GM19035 (cell line): Measurements from ENCODE around the gene ELMO2.

Experiments
- ATAC-seq: cut with Tn5 transposase; IDR thresholded peaks from one replicate; pipeline ENCODE4 v1.9.1; 2021; ENCODE audit not compliant: unreplicated experiment

The ELMO2 gene

DNA sequence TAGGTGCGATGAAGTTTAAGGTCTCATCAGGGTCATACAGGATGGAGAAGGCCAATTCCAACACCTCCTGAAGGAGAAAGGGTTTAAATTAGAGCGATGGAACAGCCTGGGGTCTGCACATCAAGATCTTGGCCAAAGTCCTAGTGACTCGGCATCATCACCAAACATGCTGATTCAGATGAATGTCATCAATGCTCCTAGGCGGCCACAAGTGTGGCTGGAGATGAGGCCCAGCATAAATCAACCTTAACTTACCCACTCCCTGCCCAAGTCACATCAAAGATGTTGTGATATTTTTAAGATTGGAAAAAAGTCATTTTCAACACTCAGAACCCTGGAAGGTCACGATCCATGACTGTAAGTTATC is 37.5 kb downstream of the ELMO2 start:
- no peak for ATAC-seq

DNA sequence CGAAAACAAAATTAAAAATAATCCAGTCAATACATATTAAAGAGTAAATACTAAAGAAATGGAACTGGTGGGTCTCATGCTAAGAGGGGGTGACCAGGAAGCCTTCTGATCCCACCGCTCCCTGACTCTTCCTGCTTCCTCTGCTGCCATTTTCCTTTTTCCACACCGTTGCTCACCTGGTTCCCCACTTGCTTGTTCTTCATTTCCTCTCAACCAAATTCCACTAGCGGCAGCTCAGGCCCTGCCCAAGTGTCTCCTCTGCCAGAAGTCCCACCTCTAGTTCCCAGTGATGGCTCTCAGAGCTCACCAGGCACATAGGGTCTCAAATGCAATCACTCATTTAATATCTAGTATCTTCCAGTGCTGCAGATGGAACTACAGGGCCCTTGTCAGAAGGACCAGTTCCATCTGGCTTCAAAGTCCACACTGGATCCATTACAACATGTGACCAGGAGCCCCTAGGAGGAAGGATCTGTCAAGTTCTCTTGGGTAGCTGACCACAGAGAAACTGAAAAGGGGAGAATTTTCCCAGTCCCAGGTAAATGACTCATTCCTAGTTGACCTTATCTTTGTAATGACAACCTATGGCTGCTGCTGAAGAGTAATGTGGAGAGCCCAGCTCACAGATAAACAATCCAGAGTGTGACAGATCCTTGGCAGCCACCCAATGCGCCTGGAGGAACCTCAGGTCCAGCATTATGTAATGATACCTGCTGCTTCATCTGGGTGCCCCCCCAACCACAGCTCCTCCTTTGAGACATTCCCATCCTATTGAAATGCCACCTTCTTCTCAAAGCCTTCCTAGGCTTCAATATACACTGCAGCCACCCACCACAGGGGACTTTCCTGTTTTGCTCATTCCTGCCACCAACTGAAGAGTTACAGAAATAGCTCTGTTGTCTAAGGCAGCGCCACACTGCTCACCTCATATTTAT is 38.2 kb downstream of the ELMO2 start:
- no peak for ATAC-seq

DNA sequence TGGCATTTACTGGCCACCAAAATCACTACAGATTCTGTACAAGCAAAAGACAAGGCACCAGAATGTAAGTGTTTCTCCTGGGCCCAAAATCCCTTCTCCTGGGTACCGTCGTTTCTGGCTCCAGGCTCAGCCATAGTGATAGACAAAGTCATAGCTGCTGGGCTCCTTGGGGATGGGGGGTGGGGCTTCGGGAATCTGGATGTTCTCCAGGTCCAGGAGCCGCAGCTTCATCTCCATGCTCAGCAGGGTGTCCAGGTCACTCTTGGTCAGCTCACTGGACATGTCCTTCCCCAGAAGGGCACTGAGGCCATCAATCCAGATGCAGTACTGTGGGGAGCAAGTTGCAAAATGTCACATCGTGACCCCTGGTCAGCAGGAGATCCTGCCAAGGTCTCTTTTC is 39.2 kb downstream of the ELMO2 start:
- no peak for ATAC-seq

DNA sequence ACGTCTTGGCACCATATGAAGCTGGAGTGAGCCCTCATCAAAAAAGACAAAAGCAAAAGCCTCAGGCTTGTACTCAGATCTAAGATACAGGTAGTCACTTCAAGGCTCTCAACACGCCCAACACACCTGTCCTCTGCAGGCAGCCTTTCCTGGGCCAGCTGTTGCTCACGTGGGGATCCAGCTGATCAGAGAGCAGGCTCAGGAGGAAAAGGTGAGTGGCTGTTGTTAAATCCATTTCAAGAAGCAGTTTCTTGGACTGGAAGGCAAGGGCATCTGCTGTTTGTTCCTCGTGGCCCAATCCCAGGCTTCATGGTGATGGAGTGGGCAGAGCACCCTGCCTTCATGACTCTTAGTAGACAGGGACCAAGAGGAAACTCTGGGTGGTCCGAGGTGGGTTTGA is 39.6 kb downstream of the ELMO2 start:
- no peak for ATAC-seq

DNA sequence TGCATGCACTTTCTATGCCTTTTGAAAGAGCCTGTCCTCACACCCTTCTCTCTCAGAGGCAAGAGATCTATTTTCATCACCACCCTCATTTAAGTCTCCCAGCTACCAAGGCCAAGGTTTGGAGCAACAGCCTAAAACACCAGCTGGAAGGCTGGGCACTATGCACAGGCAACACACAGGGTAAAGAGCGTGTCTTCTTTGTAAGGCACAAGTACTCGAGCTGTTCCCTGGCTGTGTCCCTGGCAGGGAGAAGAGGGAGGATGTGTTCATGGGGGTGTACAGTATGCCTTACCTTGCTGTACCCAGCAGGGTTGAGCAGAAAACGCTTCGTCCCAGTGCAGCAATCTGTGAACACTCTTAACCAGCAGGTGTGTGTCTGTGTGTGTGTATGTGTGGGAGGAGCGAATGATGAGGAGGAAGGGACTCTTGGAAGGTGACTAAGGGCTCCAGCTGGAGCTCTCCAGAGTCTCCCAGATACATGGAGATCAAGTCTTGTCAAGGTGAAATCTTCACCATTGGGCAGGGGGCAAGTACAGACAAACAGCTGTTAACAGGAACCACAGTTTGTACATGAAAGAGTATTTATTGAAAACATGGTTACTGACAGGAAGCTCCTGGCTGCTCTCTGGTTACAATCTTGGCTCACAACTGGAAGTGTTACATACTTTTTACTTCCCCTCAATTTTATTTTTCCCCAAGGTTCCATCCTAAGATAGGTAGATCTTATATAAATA is 40.8 kb downstream of the ELMO2 start:
- no peak for ATAC-seq

DNA sequence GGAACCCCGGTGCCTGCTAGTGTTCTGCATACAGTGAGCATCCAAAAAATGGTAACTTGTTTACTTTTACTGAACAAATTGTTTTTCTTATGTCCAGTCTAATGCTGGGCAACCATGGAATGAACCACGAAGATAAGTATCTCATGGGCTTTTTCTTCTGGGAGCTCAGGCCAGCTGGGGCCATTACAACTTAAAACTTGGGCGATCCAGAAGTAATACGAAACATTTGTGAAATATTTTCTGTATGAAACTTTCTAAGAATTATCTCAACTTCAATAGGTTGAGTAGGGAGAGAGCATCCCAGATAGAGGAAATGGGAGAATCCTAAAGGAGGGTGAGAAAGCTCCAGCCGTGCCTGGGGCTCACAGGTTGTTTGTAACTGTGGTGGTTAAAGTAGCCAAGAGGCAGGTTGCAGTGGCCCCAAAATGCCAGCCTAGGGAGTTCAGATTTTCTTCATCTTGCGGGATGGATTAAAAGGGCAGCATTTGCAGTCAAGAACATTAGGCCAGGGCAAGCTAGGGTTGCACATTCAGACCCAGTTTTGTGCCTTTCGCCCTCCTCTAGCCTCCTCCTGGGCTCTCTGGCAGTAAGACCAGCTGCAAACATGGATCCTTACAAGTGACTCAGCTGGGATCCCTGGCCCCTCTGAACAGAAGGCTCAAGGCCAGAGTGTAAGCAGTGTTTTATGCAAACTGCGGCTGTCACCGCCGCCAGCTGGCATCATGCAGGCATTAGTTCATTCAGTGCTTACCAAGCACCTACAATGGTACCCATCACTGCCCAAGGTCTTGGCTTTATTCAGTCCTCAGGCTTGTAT is 41.5 kb downstream of the ELMO2 start:
- no peak for ATAC-seq

DNA sequence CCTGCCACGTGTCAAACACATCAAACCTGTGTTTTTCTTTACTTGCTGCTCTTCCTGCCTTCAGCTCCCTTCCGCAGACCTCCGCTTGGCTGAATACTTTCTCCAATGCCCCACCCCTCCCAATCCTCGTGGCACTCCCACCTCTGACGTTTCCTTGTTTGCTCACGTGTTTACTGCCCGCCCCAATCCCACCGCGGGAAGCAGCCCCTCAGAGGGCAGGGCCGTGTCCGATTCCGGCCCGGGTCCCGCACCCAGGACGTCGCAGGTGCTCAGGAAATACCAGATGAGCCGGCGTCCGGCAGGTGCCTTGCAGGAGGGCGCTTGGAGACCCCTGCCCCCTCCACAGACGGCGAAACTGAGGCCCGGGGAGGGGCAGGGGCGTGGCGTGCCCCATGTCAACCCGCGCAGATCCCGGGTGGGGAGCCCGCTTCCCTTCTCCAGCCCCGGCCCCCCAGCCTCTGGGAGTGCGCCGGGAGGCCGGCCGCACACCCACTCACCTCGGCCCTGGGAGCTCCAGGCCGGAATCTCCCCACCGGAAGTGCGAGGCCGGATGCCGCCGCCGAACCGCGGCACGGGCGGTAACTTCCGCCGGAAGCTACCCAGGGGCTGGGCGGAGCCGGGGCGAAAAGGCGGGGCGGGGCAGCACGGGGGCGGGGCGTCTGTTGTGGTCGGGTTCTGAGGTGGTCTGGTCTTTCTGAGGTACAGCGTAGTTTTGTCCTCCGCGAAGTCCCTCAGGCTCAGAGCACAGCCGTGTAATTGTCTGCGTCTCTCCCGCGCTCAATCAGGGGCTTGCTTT is 42.3 kb downstream of the ELMO2 start:
- peak; percentile 74 for ATAC-seq

DNA sequence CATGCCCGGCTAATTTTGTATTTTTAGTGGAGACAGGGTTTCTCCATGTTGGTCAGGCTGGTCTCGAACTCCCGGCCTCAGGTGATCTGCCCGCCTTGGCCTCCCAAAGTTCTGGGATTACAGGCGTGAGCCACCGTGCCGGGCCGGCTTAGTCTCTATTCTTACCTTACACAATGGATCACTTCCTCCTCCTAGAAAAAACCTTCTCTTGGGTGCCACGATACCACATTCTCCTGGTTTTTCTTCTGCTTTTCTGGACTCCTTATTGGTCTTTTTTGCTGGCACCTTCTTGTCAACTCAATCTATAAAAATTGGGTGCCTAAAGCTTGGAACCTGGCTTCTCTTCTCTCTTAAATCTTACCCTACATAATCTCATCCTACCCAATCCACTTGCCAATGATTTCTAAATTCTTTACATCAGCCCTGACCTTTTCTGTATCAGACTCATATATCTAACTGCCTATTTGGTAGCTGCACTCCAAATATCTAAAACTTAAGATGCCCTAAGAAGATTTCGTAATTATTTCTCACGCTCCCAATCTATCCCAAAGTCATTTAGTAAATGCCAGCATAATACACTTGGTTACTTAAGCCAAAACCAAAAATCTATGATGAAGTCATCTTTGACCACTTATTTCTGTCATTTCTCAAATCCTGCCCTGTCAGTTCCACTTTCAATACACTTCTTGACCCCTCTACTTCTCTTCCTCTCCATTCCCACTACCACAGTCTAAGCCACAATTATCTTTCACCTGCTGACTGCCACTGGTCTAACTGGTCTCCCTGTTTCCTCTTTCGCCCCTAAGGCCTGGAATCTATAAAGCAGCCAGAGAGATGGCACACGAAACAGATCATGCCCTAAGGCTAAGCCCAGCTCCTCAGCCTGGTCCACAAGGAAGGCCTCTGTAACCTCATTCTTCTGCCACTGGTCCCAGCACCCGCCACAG is 43.2 kb downstream of the ELMO2 start:
- ATAC-seq, result peak; percentile 16

DNA sequence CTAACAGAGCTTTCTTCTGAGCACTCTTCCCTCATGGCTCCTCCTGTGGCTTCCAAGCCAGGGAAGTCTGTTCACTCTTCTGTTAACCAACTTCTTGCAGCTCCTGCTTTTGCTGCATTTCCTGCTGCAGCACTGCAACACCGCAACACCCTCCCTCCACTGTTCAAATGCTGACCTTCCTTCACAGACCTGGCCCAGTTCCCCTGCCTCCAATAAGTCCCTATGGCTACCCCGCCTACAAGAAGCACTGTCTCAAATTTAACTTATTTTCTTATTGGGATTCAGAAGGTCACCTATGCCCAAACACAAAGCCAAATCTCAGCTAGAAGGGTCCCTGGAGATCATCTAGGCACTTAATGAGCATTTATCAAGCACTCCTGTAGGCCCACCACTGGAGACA is 44.6 kb downstream of the ELMO2 start:
- ATAC-seq, result no peak

DNA sequence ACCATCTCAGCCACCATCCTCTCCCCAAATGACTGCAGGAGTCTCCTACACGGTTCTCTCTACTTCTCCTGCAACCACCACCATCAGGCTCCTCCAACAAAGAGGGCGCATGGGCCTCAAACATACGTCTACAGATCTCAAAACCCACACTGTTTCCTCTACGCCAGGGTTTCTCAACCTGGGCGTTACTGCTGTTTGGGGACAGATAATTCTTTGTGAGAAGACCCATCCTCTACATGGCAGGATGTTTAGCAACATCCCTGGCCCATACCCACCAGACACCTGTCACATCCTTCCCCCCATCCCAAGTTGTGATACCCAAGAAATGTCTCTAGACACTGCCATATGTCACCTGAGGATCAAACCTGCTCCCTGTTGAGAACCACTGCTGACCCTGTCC is 45.0 kb downstream of the ELMO2 start:
- no peak for ATAC-seq

DNA sequence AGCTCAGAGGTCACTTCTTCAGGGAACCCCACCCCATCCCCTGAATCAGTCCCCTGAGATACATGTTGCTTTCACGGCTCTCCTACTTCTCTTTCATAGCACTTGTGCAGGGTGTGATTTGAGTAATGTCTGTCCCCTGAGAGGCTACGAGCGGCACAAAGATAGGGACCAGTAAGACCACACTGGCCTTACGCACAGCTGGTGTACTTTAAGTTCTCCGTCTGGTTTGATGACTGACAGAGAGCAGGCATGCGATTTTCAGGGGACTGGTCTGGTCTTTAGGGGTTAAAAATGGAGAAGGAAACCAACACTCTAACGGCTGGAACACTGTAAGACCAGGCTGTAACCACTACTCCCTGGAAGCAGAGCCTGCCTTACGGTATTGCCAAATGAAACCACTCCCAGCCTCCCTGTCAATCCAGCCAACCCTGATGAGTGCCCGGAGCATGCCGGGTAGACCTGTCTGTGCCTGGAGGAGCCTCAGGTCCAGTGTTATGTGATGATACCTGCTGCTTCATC is 47.1 kb downstream of the ELMO2 start:
- peak; percentile 43 for ATAC-seq

DNA sequence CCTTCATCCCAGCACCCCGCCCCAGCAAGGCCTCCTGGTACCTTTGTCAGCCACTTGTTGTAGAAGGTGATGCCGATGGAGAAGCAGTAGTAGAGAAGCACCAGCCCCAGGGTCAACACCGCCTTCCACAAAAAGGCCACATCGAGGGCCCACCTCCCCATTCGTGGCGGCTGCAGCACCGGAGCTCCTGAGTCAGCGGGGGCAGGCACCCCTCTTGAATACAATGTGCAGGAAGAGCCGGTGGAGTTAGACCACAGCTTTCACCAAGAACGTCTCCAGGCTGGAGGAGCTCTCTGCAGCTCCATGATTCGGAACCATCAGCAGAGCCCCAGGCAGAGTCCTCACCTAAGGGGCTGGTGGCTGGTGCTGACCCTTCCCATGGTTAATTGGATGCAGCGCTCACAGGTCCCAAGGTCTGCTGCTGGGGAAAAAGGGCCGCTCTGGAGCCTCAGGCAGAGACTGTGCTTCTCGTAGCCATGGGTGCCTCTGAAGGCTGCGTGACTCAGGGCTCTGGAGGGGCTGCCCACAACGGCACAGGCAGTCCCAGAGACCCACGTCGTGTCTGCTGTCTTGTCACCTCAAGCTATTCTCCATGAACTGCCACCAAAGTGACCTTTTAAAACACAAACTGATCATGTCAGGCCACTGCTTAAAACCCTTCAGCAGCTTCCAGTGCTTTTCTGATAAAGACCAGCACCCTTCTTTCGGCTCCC is 47.9 kb downstream of the ELMO2 start:
- ATAC-seq, result no peak

DNA sequence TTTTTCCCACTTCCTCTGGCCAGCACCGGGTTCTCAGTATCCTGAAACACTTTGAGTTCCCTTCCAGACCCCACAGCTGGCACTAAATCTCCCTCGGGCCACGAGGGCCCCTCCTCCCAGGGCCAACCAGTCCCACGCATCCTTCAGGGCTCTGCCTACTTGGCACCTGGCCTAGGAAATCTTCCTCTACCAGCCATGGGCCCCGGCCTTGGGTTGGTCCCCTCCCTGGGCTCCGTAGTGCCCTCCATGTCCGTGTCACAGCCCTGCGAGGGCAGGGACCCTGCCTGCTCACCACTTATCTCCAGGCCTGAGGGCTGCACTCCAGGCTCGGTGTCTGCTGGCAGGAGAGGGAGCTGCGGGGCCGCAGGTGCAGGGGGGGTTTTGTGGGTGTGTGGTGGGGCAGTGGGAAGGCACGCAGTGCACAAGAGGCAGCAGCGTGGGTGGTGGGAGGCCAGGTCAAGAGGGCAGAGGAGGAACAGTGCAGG is 49.3 kb downstream of the ELMO2 start:
- ATAC-seq, result no peak

DNA sequence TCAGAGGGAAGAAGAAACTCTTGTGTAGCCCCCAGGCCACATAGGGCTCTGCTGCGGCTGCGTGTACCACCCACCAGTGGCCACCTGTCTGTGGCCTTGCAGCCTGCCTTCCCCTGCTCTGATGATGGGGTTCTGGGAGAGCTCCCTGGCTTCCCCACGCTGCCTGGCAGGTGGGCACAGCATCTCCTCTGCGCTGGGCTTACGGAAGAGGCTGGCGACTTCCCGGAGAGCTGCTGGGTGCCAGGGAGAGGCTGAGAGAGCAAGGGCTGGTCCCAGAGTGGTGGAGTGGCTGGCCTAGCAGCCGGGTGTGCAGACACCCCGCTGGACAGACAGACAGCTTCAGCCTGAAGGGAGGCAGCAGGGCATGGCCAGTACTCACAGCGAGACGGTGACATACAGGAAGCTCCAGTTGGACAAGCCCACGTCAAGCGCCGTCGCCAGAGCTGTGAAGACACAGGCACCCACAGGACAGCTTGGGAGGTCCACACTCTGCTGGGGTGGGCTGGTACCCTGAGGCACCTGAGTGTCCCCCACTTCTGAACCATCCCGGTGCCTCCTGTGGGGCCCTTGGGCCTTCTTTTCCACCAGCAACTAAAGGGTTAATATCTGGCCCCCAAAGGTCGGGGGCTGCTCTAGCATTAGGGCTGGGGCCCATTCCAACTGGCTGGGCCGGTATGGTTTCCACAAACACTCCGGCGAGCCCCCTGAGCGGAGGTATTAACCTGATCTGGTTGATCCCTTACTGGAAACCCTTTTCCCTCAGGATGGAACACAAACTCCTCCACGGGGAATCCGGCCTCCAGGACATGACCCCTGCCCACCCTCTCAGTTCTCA is 50.0 kb downstream of the ELMO2 start:
- no peak for ATAC-seq

DNA sequence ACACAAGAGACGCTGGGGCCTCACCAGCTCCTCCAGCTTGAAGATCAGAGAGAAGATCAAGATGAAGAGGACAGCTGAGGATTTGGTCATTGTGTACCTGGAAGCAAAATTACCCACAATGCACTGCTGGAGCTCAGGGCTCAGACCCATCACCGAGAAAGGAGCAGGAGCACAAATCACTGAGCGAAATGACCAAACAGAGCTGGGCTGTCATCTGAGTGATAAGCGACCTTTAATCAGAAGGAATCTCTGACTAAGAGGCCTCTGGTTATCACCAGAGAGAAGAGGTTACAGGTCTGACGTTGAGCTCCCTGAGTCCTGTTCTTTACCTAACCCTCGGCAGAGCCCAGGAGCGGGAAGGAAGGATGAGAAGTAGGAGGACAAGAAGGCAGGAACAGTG is 50.6 kb downstream of the ELMO2 start:
- no peak for ATAC-seq

DNA sequence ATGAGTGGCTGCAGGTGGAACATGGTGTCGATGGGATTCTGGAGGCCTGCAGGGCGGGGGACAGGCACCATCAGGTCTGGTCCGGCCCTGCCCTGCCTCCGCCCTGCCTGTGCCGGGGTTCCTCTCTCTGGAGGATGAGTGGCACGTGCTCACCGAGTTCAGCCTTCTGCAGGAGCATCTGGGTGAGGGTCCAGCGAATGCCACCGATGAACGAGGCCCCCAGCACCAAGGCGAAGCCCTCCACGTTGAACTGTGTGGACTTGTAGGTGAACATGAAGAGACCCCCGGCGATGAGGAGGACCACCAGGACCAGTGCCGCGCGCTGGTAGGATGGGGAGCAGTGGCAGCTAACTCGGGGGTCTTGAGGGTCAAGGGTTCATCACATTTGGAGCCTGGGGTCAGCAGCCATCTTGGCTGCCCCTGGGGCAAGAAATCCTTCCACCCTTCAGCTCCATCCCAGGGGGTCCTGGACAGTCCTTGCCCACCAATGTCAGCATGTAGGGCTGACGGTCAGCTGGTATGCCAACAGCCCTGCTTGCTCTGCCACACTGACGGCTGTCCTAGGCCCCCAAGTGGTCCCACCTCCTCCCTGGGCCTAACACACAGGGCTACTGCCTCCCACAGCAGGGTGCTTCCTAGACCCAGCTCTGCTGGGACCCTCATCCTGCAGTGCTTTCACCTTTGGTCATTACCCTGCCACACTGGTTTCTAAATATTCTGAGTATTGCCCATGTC is 51.3 kb downstream of the ELMO2 start:
- no peak for ATAC-seq

DNA sequence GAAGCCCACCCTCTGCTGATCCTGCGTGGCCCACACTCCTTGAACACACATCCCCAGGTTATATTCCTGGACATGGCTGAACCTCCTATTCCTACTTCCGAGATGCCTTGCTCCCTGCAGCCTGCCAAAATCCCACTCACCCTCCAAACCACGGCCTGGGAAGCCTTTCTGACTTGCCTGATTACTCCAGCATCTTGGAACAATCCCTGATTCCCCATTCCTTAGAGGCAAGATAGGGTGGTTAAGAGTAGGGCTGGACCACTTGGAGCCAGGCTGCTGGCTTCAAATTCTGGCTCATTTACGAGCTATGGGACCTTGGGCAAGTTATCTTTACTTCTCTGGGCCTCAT is 52.2 kb downstream of the ELMO2 start:
- ATAC-seq, result no peak
